Left ventricle myocardium inferior (tissue), 1 donor: ENCODE data around the gene TLCD5. TPM values are rescaled to one million over a fixed set of nuclear protein-coding genes. Genes with fewer than 3 reads are reported as not detected.

Experiments used
- DNase-seq: peaks from one replicate; pipeline ENCODE4 v3.0.0-alpha.2; 2020
- H3K27ac ChIP-seq: fragments of 200-600 bp; replicated peaks from 2 replicates; pipeline ENCODE4 v1.8.0; 2021
- H3K27me3 ChIP-seq: fragments of 200-600 bp; 2 replicates; pipeline ENCODE4 v1.8.0; 2021; ENCODE audit warnings: low read depth
- H3K36me3 ChIP-seq: fragments of 200-600 bp; 2 replicates; pipeline ENCODE4 v1.8.0; 2021
- H3K4me1 ChIP-seq: fragments of 200-600 bp; 2 replicates; pipeline ENCODE4 v1.8.0; 2021
- H3K4me3 ChIP-seq: fragments of 200-600 bp; 2 replicates; pipeline ENCODE4 v1.8.0; 2021; ENCODE audit warnings: mild to moderate bottlenecking, moderate library complexity
- H3K9me3 ChIP-seq: fragments of 200-600 bp; replicated peaks from 2 replicates; pipeline ENCODE4 v1.8.0; 2021
- intact Hi-C: fragments of 100-400 bp; cut with micrococcal nuclease; formaldehyde crosslinking; loops from one replicate; pipeline ENCODE4 v1.11.0; 2022
- total RNA-seq: library from RNA; stranded (reverse); fragmentation: NEBNext Ultra II Directional; extraction: Animal tissue kit (Norgen Biotek cat#: 25700); gene quantifications from one replicate; pipeline ENCODE4 v1.2.1, GENCODE V29; 2021
- TF ChIP-seq, protein P1 (sequence below): fragments of 200-600 bp; IDR thresholded peaks from 2 replicates; pipeline ENCODE4 v1.8.0; 2021; ENCODE audit warnings: antibody characterized with exemption, mild to moderate bottlenecking, borderline replicate concordance
- donor health status: DM: no; HTN: yes; CAD: no; lungs with severe emphysema.

TLCD5 gene
- total RNA-seq, 1 donor from 2014 or later = 9.7 TPM

DNA sequence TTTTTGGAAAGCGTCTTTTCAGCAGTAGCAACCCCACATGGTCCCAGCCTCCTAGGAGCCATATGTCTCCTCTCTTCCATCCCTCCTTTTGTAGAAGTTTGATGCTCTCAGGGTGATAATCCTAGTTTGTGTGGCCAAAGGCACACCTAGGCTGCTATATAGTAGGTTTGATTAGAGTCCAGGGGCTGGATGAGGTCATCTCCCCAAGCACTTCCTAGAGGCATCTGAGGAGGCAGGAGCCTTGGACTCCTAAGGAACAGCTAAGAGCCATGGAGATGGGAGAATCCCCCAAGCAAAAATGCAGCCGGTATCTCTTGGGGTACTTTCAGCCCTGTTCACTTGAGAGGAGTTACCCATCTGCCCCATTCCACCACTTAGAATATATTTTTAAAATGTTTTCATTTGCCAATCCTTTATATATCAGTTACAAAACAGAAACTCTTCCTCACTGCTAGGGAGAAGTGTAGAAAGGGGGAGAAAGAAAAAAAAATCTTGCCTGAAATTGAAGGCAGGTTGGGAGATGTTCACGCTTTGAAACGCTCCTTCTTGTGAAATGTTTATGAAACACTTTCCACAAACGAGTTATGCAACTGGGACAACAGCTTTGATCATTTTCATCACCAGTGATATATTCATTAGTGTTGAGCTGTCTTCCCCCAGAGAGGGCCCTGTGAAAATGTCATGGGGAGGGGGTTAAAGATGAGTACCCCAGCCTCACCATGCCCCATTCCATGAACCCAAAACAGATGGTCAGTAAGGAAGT lies 31.9 kb upstream of the TLCD5 start:
- no peak overlapping the region for H3K27ac ChIP-seq
- DNase-seq = no peak
- no peaks in the 10 kb centered on the region for H3K9me3 ChIP-seq
- no peaks in the 10 kb centered on the region for H3K4me1 ChIP-seq
- H3K4me3 ChIP-seq = no peak overlapping the region
- H3K36me3 ChIP-seq = no peaks in the 10 kb centered on the region
- TF ChIP-seq, protein P1, sequence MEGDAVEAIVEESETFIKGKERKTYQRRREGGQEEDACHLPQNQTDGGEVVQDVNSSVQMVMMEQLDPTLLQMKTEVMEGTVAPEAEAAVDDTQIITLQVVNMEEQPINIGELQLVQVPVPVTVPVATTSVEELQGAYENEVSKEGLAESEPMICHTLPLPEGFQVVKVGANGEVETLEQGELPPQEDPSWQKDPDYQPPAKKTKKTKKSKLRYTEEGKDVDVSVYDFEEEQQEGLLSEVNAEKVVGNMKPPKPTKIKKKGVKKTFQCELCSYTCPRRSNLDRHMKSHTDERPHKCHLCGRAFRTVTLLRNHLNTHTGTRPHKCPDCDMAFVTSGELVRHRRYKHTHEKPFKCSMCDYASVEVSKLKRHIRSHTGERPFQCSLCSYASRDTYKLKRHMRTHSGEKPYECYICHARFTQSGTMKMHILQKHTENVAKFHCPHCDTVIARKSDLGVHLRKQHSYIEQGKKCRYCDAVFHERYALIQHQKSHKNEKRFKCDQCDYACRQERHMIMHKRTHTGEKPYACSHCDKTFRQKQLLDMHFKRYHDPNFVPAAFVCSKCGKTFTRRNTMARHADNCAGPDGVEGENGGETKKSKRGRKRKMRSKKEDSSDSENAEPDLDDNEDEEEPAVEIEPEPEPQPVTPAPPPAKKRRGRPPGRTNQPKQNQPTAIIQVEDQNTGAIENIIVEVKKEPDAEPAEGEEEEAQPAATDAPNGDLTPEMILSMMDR = no peak
- H3K27me3 ChIP-seq = peaks cover 65% of the 10 kb centered on the region
- intact Hi-C loops = no loop called here

DNA sequence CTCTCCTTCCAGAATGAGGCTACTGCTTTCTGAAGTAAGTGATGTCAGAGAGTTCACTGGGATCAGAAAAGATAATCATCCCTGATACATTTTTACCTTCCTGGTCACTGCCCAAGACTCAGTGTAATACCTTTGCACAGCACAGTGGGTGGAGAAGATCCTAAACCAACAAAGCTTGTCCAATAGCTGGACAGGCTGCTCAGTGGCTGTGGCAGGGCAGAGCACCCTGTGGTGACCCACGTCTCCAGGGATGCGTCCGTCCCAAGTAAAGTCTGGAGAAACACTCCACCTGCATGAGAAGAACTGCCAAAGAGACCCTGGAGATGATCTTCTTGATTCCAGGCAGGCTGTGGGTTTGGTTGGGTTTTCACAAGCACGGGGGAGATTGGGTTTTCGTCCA lies 31.0 kb upstream of the TLCD5 start:
- TF ChIP-seq, protein P1 = no peak
- no peak overlapping the region for H3K27ac ChIP-seq
- H3K9me3 ChIP-seq = no peaks in the 10 kb centered on the region
- H3K27me3 ChIP-seq = peaks cover 73% of the 10 kb centered on the region
- no peaks in the 10 kb centered on the region for H3K4me1 ChIP-seq
- DNase-seq = no peak
- H3K4me3 ChIP-seq = no peak overlapping the region
- intact Hi-C loops = no loop called here
- no peaks in the 10 kb centered on the region for H3K36me3 ChIP-seq

DNA sequence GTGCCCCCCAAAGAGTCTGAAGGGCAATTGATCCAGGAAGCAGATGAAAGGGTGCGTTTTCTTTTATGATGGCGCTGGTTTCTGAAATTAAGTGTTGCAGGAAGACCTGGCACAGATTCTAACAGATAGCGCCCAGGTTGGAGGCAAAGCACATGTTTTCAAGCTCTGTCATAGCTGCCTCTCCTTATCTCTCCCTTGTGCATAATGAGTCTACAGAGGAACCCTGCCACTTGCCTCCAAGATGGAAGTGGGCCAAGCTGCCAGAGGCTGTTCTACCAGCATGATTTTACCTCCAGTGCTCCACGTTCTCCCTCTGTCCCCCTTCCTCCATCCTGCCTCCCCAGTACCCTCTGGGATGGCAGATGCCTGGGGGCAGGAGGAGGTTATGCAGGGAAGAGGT lies 30.0 kb upstream of the TLCD5 start:
- no peak overlapping the region for H3K27ac ChIP-seq
- intact Hi-C loops = no loop called here
- H3K9me3 ChIP-seq = no peaks in the 10 kb centered on the region
- no peak overlapping the region for H3K4me3 ChIP-seq
- H3K4me1 ChIP-seq = peaks cover 5% of the 10 kb centered on the region
- H3K27me3 ChIP-seq = peaks cover 80% of the 10 kb centered on the region
- TF ChIP-seq, protein P1 = no peak
- no peaks in the 10 kb centered on the region for H3K36me3 ChIP-seq
- DNase-seq = no peak

DNA sequence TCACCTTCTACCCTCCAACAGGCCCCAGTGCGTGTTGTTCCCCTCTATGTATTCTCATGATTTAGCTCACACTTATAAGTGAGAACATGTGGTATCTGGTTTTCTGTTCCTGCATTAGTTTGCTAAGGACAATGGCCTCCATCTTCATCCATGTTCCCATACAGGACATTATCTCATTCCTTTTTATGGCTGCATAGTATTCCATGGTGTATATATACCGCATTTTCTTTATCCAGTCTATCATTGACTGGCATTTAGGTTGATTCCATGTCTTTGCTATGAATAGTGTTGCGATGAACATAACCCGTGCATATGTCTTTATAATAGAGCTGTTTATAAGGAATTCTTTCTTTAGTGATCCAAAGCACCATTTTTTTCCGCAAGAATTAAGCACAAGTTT lies 28.5 kb upstream of the TLCD5 start:
- Histone ChIP-seq H3K4me3 (no peak overlapping the region), H3K27me3 (peaks cover 80% of the 10 kb centered on the region), H3K27ac (no peak overlapping the region), H3K9me3 (no peaks in the 10 kb centered on the region), H3K36me3 (no peaks in the 10 kb centered on the region), H3K4me1 (peaks cover 6% of the 10 kb centered on the region)
- intact Hi-C loops = no loop called here
- TF ChIP-seq, protein P1 = no peak
- no peak for DNase-seq

DNA sequence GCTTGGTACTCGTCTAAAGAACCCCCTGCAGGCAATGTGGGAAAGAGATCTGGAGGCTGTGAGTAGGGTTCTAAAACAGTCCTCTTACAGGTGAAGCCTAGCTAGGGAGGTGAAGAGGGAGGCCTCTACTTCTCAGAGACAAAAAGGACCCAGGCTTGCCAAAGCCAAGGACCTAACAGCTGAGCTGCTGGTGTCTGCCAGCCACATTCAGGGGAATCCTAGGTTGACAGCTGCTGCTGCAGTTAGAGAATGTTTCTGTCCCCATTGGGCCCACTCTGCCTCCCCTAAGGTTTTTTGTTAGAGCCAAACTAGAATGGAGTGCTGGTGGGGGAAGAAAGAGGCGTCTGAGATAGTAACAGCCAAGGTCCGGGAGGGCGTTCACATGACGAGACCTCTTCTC lies 26.6 kb upstream of the TLCD5 start:
- Histone ChIP-seq H3K9me3 (no peaks in the 10 kb centered on the region), H3K36me3 (no peaks in the 10 kb centered on the region), H3K4me3 (no peak overlapping the region), H3K27me3 (peaks cover 61% of the 10 kb centered on the region), H3K27ac (no peak overlapping the region), H3K4me1 (peaks cover 6% of the 10 kb centered on the region)
- TF ChIP-seq, protein P1 = no peak
- no peak for DNase-seq
- intact Hi-C loops = no loop called here
